PC-3 (cell line): ENCODE measurements around the gene ZCCHC7. TPM values are rescaled to one million over a fixed set of nuclear protein-coding genes. Genes with fewer than 3 reads are reported as not detected.

Source experiments
- ATAC-seq: fragments of 200-7000 bp; cut with Tn5 transposase; 2 replicates; pipeline ENCODE4 v1.9.1; 2020; ENCODE audit warnings: mild to moderate bottlenecking, moderate library complexity
- BruUV-seq: library from RNA; stranded (reverse); fragments of 400-500 nt; replicated peaks from 2 replicates; lab custom pipeline; 2021; lab: Mats Ljungman, UMichigan
- CTCF ChIA-PET: fragments of 300-600 bp; sonication (Branson Sonifier 250); formaldehyde crosslinking; loops from one replicate; lab custom pipeline; 2022; ENCODE audit warnings: antibody characterized with exemption; lab: Charles Lee
- POLR2A ChIA-PET: fragments of 300-600 bp; sonication (Branson Sonifier 250); formaldehyde crosslinking; loops from one replicate; lab custom pipeline; 2022; ENCODE audit warnings: antibody characterized with exemption; ENCODE audit not compliant: unreplicated experiment; lab: Charles Lee
- DNase-seq: peaks from one replicate; pipeline ENCODE4 v3.0.0-alpha.2; 2015
- H2AFZ ChIP-seq: fragments of 300-600 bp; sonication (generic); 2 replicates; pipeline ENCODE4 v1.6.0; 2016; ENCODE audit warnings: antibody characterized with exemption, low read length
- H3F3A ChIP-seq: fragments of 300-600 bp; sonication (generic); one replicate; pipeline ENCODE4 v1.6.0; 2017; ENCODE audit warnings: antibody characterized with exemption, low read length, control low read depth, mild to moderate bottlenecking; ENCODE audit not compliant: unreplicated experiment
- H3K27ac ChIP-seq: fragments of 300-600 bp; sonication (generic); 2 replicates; pipeline ENCODE4 v1.5.1; 2016; ENCODE audit warnings: mild to moderate bottlenecking, low read length
- H3K27me3 ChIP-seq: fragments of 300-600 bp; sonication (generic); 2 replicates; pipeline ENCODE4 v1.6.1; 2016; ENCODE audit warnings: low read length, mixed read lengths
- H3K36me3 ChIP-seq: fragments of 300-600 bp; sonication (generic); 2 replicates; pipeline ENCODE4 v1.6.1; 2016; ENCODE audit warnings: low read depth, mixed run types, low read length, mixed read lengths
- H3K4me1 ChIP-seq: fragments of 300-600 bp; sonication (generic); 2 replicates; pipeline ENCODE4 v1.5.1; 2016; ENCODE audit warnings: low read length; ENCODE audit not compliant: insufficient read depth
- H3K4me2 ChIP-seq: fragments of 300-600 bp; sonication (generic); 2 replicates; pipeline ENCODE4 v1.6.0; 2016; ENCODE audit warnings: low read length
- H3K4me3 ChIP-seq: fragments of 300-600 bp; sonication (generic); 2 replicates; pipeline ENCODE4 v1.5.1; 2016; ENCODE audit warnings: mild to moderate bottlenecking, low read length, mixed read lengths
- H3K79me2 ChIP-seq: fragments of 300-600 bp; sonication (generic); 2 replicates; pipeline ENCODE4 v1.6.1; 2017; ENCODE audit warnings: low read length, mixed read lengths
- H3K9ac ChIP-seq: fragments of 300-600 bp; sonication (generic); 2 replicates; pipeline ENCODE4 v1.6.0; 2016; ENCODE audit warnings: mild to moderate bottlenecking, low read length
- H3K9me2 ChIP-seq: fragments of 300-600 bp; sonication (generic); replicated peaks from 2 replicates; pipeline ENCODE4 v1.6.1; 2016; ENCODE audit warnings: mixed run types, low read length, mixed read lengths
- H3K9me3 ChIP-seq: fragments of 300-600 bp; sonication (generic); 2 replicates; pipeline ENCODE4 v1.6.1; 2016; ENCODE audit warnings: low read length, mixed read lengths
- H4K20me1 ChIP-seq: fragments of 300-600 bp; sonication (generic); 2 replicates; pipeline ENCODE4 v1.6.1; 2016; ENCODE audit warnings: low read length, mixed read lengths
- CTCF ChIP-seq: fragments of 300-600 bp; sonication (generic); conservative IDR thresholded peaks from 2 replicates; pipeline ENCODE4 v1.5.1; 2017; ENCODE audit warnings: antibody characterized with exemption, low read depth, mild to moderate bottlenecking, low read length
- EZH2 ChIP-seq: fragments of 300-600 bp; sonication (generic); IDR thresholded peaks from one replicate; pipeline ENCODE4 v1.6.1; 2017; ENCODE audit warnings: antibody characterized with exemption, mild to moderate bottlenecking, low read length; ENCODE audit not compliant: unreplicated experiment
- EZH2phosphoT487 ChIP-seq: fragments of 300-600 bp; sonication (generic); IDR thresholded peaks from 2 replicates; pipeline ENCODE4 v1.6.1; 2018; ENCODE audit warnings: mild to moderate bottlenecking, antibody characterized with exemption, low read length, borderline replicate concordance
- intact Hi-C: fragments of 100-400 bp; cut with micrococcal nuclease; formaldehyde crosslinking; loops from 2 replicates; pipeline ENCODE4 v1.9.0; 2023
- total RNA-seq: library from RNA; depleted of rRNA; stranded (reverse); fragments of >200 nt; gene quantifications from 2 replicates; pipeline ENCODE4 v1.2.3, GENCODE V29; 2014

Gene ZCCHC7
- total RNA-seq, 1 experiment from 2014 or later: 6.5 TPM

GRCh38 chr9:37293664-37294524, 173.5 kb downstream of the ZCCHC7 start:
- DNase-seq: no peak
- no TSS peak for BruUV-seq

GRCh38 chr9:37295178-37295577, 174.8 kb downstream of the ZCCHC7 start:
- no peak overlapping the region for H2AFZ ChIP-seq
- intact Hi-C loops: no loop called here
- ChIA-PET POLR2A (no interaction called here), CTCF (no interaction called here)
- no peak overlapping the region for H3K4me3 ChIP-seq
- H3K27me3 ChIP-seq: no peaks in the 10 kb centered on the region
- DNase-seq (no peak), ATAC-seq (no peak)
- no peak overlapping the region for H3K4me2 ChIP-seq
- H3K79me2 ChIP-seq: no peaks in the 10 kb centered on the region
- H3K4me1 ChIP-seq: peaks cover 10% of the 10 kb centered on the region
- H3K27ac ChIP-seq: no peak overlapping the region
- H3K9me2 ChIP-seq: no peaks in the 10 kb centered on the region
- H3K36me3 ChIP-seq: no peaks in the 10 kb centered on the region
- H3K9me3 ChIP-seq: no peaks in the 10 kb centered on the region
- 0 out of 2 replicates have a peak, but pooled peaks cover 3% of the 10 kb centered on the region for H4K20me1 ChIP-seq
- TF ChIP-seq CTCF (no peak), EZH2phosphoT487 (no peak), EZH2 (no peak)
- no TSS peak for BruUV-seq
- no peak overlapping the region for H3K9ac ChIP-seq
- no peaks in the 10 kb centered on the region for H3F3A ChIP-seq

More at GRCh38 chr9:37293664-37294524, 173.5 kb downstream of the ZCCHC7 start:
- Histone ChIP-seq H4K20me1 (0 out of 2 replicates have a peak, but pooled peaks cover 3% of the 10 kb centered on the region), H3K79me2 (no peaks in the 10 kb centered on the region), H3K9me2 (no peaks in the 10 kb centered on the region), H3K27me3 (no peaks in the 10 kb centered on the region), H3K9me3 (no peaks in the 10 kb centered on the region), H3K4me2 (no peak overlapping the region), H3K36me3 (no peaks in the 10 kb centered on the region), H3F3A (no peaks in the 10 kb centered on the region), H2AFZ (no peak overlapping the region), H3K27ac (no peak overlapping the region), H3K4me1 (peaks cover 10% of the 10 kb centered on the region), H3K9ac (no peak overlapping the region), H3K4me3 (no peak overlapping the region)
- ATAC-seq: no peak
- POLR2A ChIA-PET: no interaction called here
- CTCF ChIA-PET: no interaction called here
- intact Hi-C loops: no loop called here
- TF ChIP-seq EZH2phosphoT487 (no peak), EZH2 (no peak), CTCF (no peak)

- Histone ChIP-seq H3K4me2 (no peak overlapping the region), H4K20me1 (0 out of 2 replicates have a peak, but pooled peaks cover 3% of the 10 kb centered on the region), H3K27me3 (no peaks in the 10 kb centered on the region), H3F3A (no peaks in the 10 kb centered on the region), H3K4me1 (peaks cover 7% of the 10 kb centered on the region), H3K4me3 (no peak overlapping the region), H3K79me2 (no peaks in the 10 kb centered on the region), H2AFZ (no peak overlapping the region), H3K9ac (no peak overlapping the region), H3K27ac (no peak overlapping the region), H3K9me2 (no peaks in the 10 kb centered on the region), H3K9me3 (no peaks in the 10 kb centered on the region), H3K36me3 (no peaks in the 10 kb centered on the region)
- DNase-seq: no peak
- POLR2A ChIA-PET: no interaction called here
- TF ChIP-seq EZH2phosphoT487 (no peak), CTCF (peak; percentile 43; the same call in 1 of the 2 replicates), EZH2 (no peak)
- CTCF ChIA-PET: no interaction called here
- BruUV-seq: no TSS peak
- no peak for ATAC-seq
- intact Hi-C loops: no loop called here
These were observed 175.4 kb downstream of the ZCCHC7 start for GRCh38 chr9:37295796-37296195.
